GM21526 (cell line): ENCODE data around the gene MACROD2.

Experiments
- ATAC-seq: cut with Tn5 transposase; IDR thresholded peaks from one replicate; pipeline ENCODE4 v1.9.1; 2021; ENCODE audit warnings: moderate library complexity; ENCODE audit not compliant: unreplicated experiment, low FRiP score

The MACROD2 gene

GRCh38 chr20:14313341-14314020 is 318.2 kb downstream of the MACROD2 start:
- ATAC-seq: no peak

GRCh38 chr20:14319704-14320103 is 324.4 kb downstream of the MACROD2 start:
- ATAC-seq: no peak

- no peak for ATAC-seq
Measured at GRCh38 chr20:14331646-14332045, 336.3 kb downstream of the MACROD2 start.

- ATAC-seq: no peak
Measured at GRCh38 chr20:14332866-14333265, 337.6 kb downstream of the MACROD2 start.

GRCh38 chr20:14333721-14334120 is 338.4 kb downstream of the MACROD2 start:
- ATAC-seq: no peak

- ATAC-seq: no peak
Measured at GRCh38 chr20:14334306-14334930, 339.1 kb downstream of the MACROD2 start.

GRCh38 chr20:14335052-14335451 is 339.7 kb downstream of the MACROD2 start:
- no peak for ATAC-seq

GRCh38 chr20:14336686-14337085 is 341.4 kb downstream of the MACROD2 start:
- ATAC-seq: no peak

- peak; percentile 99 for ATAC-seq
Measured at GRCh38 chr20:14337400-14338171, 342.3 kb downstream of the MACROD2 start, which contains the start of gene FLRT3. TSS of gene FLRT3 (minus strand) at chr20:14337612. CDS start at chr20:14327506, 10,106 bp downstream.

- ATAC-seq: no peak
Measured at GRCh38 chr20:14341801-14342200, 346.5 kb downstream of the MACROD2 start.

- no peak for ATAC-seq
Measured at GRCh38 chr20:14342918-14343317, 347.6 kb downstream of the MACROD2 start.

- no peak for ATAC-seq
Measured at GRCh38 chr20:14343491-14344065, 348.3 kb downstream of the MACROD2 start.

GRCh38 chr20:14344746-14345145 is 349.4 kb downstream of the MACROD2 start:
- no peak for ATAC-seq

GRCh38 chr20:14355791-14356190 is 360.5 kb downstream of the MACROD2 start:
- no peak for ATAC-seq

GRCh38 chr20:14360416-14360815 is 365.1 kb downstream of the MACROD2 start:
- no peak for ATAC-seq

- ATAC-seq: no peak
Measured at GRCh38 chr20:14361509-14362345, 366.4 kb downstream of the MACROD2 start.

GRCh38 chr20:14374196-14374595 is 378.9 kb downstream of the MACROD2 start:
- no peak for ATAC-seq

GRCh38 chr20:14375416-14375985 is 380.2 kb downstream of the MACROD2 start:
- no peak for ATAC-seq

GRCh38 chr20:14378326-14378725 is 383.0 kb downstream of the MACROD2 start:
- no peak for ATAC-seq

GRCh38 chr20:14383335-14383734 is 388.0 kb downstream of the MACROD2 start:
- ATAC-seq: no peak
